ENCODE measurements around the gene TEX29. TPM values are rescaled to one million over a fixed set of nuclear protein-coding genes. Genes with fewer than 3 reads are reported as not detected.

TEX29 gene
- total RNA-seq, 4 donors from 2014 or later, result not detected

- TF ChIP-seq POLR2A (IDR thresholded peaks at IDR 0.05), result no peak
- TF ChIP-seq CTCF (IDR thresholded peaks at IDR 0.05), result no peak
- intact Hi-C loops (cut with DNase I; ENCODE audit: low total_unique reads), result no loop called here
- H3K4me3 ChIP-seq (ENCODE audit: low read depth, poor library complexity, severe bottlenecking), result no peak overlapping the region
- DNase-seq (ENCODE audit: low spot score in 2 of 2), result peak in 1 of 2 donors; percentile 83
- 75 to 83% methylated on average over 20 of the region's 20 CpGs for WGBS, 2 donors
Observed at GRCh38 chr13:111361046-111361872, 40.8 kb downstream of the TEX29 start.

GRCh38 chr13:111361873-111362648 lies 41.6 kb downstream of the TEX29 start:
- DNase-seq (ENCODE audit: low spot score in 2 of 2), result no peak
- WGBS, 2 donors, result 76 to 86% methylated on average over 11 of the region's 11 CpGs
- intact Hi-C loops (cut with DNase I; ENCODE audit: low total_unique reads), result no loop called here
- no peak for TF ChIP-seq CTCF (IDR thresholded peaks at IDR 0.05)
- TF ChIP-seq POLR2A (IDR thresholded peaks at IDR 0.05), result no peak
- no peak overlapping the region for H3K4me3 ChIP-seq (ENCODE audit: low read depth, poor library complexity, severe bottlenecking)

GRCh38 chr13:111363121-111363520 lies 42.7 kb downstream of the TEX29 start:
- peak in 1 of 2 donors; percentile 80 for DNase-seq (ENCODE audit: low spot score in 2 of 2)
- H3K4me3 ChIP-seq (ENCODE audit: low read depth, poor library complexity, severe bottlenecking), result no peak overlapping the region
- intact Hi-C loops (cut with DNase I; ENCODE audit: low total_unique reads), result no loop called here
- TF ChIP-seq CTCF (IDR thresholded peaks at IDR 0.05) (no peak), POLR2A (IDR thresholded peaks at IDR 0.05) (no peak)
- 77 to 79% methylated on average over 12 of the region's 12 CpGs for WGBS, 2 donors

- intact Hi-C loops (cut with DNase I; ENCODE audit: low total_unique reads), result no loop called here
- 71 to 85% methylated on average over 7 of the region's 7 CpGs for WGBS, 2 donors
- no peak for DNase-seq (ENCODE audit: low spot score in 2 of 2)
- TF ChIP-seq POLR2A (IDR thresholded peaks at IDR 0.05) (no peak), CTCF (IDR thresholded peaks at IDR 0.05) (no peak)
- no peak overlapping the region for H3K4me3 ChIP-seq (ENCODE audit: low read depth, poor library complexity, severe bottlenecking)
Observed at GRCh38 chr13:111363591-111363990, 43.1 kb downstream of the TEX29 start.

- 84 to 90% methylated on average over 17 of the region's 17 CpGs for WGBS, 2 donors
- intact Hi-C loops (cut with DNase I; ENCODE audit: low total_unique reads), result no loop called here
- TF ChIP-seq POLR2A (IDR thresholded peaks at IDR 0.05) (no peak), CTCF (IDR thresholded peaks at IDR 0.05) (no peak)
- DNase-seq (ENCODE audit: low spot score in 2 of 2), result no peak
- H3K4me3 ChIP-seq (ENCODE audit: low read depth, poor library complexity, severe bottlenecking), result no peak overlapping the region
Observed at GRCh38 chr13:111365149-111366005, 44.9 kb downstream of the TEX29 start.
